Neural cell (in vitro differentiated cells): ENCODE measurements around the gene TBRG1. TPM values are rescaled to one million over a fixed set of nuclear protein-coding genes. Genes with fewer than 3 reads are reported as not detected.
A peak's percentile ranks its signal among the peaks of the same experiment; 100 is the strongest.
"Not testable (repeated sequence)": the region's sequence is repeated elsewhere in the genome, so short reads cannot be mapped to it uniquely, and the experiment has no call there.

ENCODE experiments used
- H2AFZ ChIP-seq: fragments of 200-600, 300-800 bp; sonication (generic), shearing (Covaris generic); 2 replicates; pipeline ENCODE4 v1.6.0; 2014; ENCODE audit warnings: low read depth, mild to moderate bottlenecking, antibody characterized with exemption, low read length, moderate library complexity
- H3F3A ChIP-seq: fragments of 200-600 bp; shearing (Covaris generic); 2 replicates; pipeline ENCODE4 v1.6.1; 2016; ENCODE audit warnings: mild to moderate bottlenecking, moderate library complexity, mixed read lengths, antibody characterized with exemption, low read length; ENCODE audit not compliant: insufficient read depth, poor library complexity, severe bottlenecking
- H3K27ac ChIP-seq: fragments of 200-600, 300-800 bp; sonication (generic), shearing (Covaris generic); 2 replicates; pipeline ENCODE4 v1.5.1; 2014; ENCODE audit warnings: mild to moderate bottlenecking, low read length, moderate library complexity
- H3K27me3 ChIP-seq: fragments of 300-800, 200-600 bp; sonication (generic), shearing (Covaris generic); 2 replicates; pipeline ENCODE4 v1.6.0; 2014; ENCODE audit warnings: mild to moderate bottlenecking, low read depth, low read length, moderate library complexity; ENCODE audit not compliant: insufficient read depth
- H3K36me3 ChIP-seq: fragments of 300-800, 200-600 bp; sonication (generic), shearing (Covaris generic); 2 replicates; pipeline ENCODE4 v1.5.1; 2014; ENCODE audit warnings: mild to moderate bottlenecking, antibody characterized with exemption, low read length, moderate library complexity; ENCODE audit not compliant: insufficient read depth
- H3K4me2 ChIP-seq: fragments of 300-800, 200-600 bp; sonication (generic), shearing (Covaris generic); 2 replicates; pipeline ENCODE4 v1.6.0; 2014; ENCODE audit warnings: mild to moderate bottlenecking, low read length
- H3K4me3 ChIP-seq: fragments of 300-800, 200-600 bp; sonication (generic), shearing (Covaris generic); 2 replicates; pipeline ENCODE4 v1.5.1; 2014; ENCODE audit warnings: mild to moderate bottlenecking, low read length, moderate library complexity
- H3K79me2 ChIP-seq: fragments of 200-600 bp; shearing (Covaris generic); replicated peaks from 2 replicates; pipeline ENCODE4 v1.6.0; 2014; ENCODE audit warnings: mild to moderate bottlenecking, low read length, moderate library complexity; ENCODE audit not compliant: insufficient read depth
- H3K9ac ChIP-seq: fragments of 300-800, 200-600 bp; sonication (generic), shearing (Covaris generic); 2 replicates; pipeline ENCODE4 v1.6.1; 2016; ENCODE audit warnings: mild to moderate bottlenecking, low read length, mixed read lengths
- H3K9me2 ChIP-seq: fragments of 200-600 bp; shearing (Covaris generic); 2 replicates; pipeline ENCODE4 v1.6.1; 2016; ENCODE audit warnings: mild to moderate bottlenecking, low read length, mixed read lengths; ENCODE audit not compliant: insufficient read depth
- H3K9me3 ChIP-seq: fragments of 200-600, 300-800 bp; sonication (generic), shearing (Covaris generic); 2 replicates; pipeline ENCODE4 v1.6.1; 2016; ENCODE audit warnings: mild to moderate bottlenecking, mixed run types, low read length, moderate library complexity, mixed read lengths
- H4K20me1 ChIP-seq: fragments of 200-600 bp; shearing (Covaris generic); 2 replicates; pipeline ENCODE4 v1.6.1; 2016; ENCODE audit warnings: mild to moderate bottlenecking, mixed run types; ENCODE audit not compliant: insufficient read depth
- EP300 ChIP-seq: fragments of 450-650 bp; conservative IDR thresholded peaks from 2 replicates; pipeline ENCODE4 v1.6.1; 2014; ENCODE audit warnings: antibody characterized with exemption, mild to moderate bottlenecking, moderate library complexity; ENCODE audit not compliant: poor library complexity, severe bottlenecking
- EZH2 ChIP-seq: fragments of 200-600, 300-800 bp; shearing (Covaris generic), sonication (generic); IDR thresholded peaks from 2 replicates; pipeline ENCODE4 v1.6.1; 2014; ENCODE audit warnings: antibody characterized with exemption, low read length, borderline replicate concordance, mild to moderate bottlenecking; ENCODE audit not compliant: insufficient read depth, poor library complexity, severe bottlenecking
- MXI1 ChIP-seq: fragments of 450-650 bp; conservative IDR thresholded peaks from 2 replicates; pipeline ENCODE4 v1.6.1; 2014; ENCODE audit warnings: antibody characterized with exemption, mild to moderate bottlenecking; ENCODE audit not compliant: poor library complexity, severe bottlenecking
- POLR2AphosphoS5 ChIP-seq: IDR thresholded peaks from 2 replicates; pipeline ENCODE4 v1.6.1; 2012
- RAD21 ChIP-seq: fragments of 450-650 bp; conservative IDR thresholded peaks from 2 replicates; pipeline ENCODE4 v1.6.1; 2014; ENCODE audit warnings: antibody characterized with exemption, mild to moderate bottlenecking, moderate library complexity
- REST ChIP-seq: IDR thresholded peaks from 2 replicates; pipeline ENCODE4 v1.6.1; 2012; ENCODE audit warnings: borderline replicate concordance
- SMC3 ChIP-seq: fragments of 450-650 bp; conservative IDR thresholded peaks from 2 replicates; pipeline ENCODE4 v1.6.1; 2014; ENCODE audit warnings: antibody characterized with exemption, mild to moderate bottlenecking, moderate library complexity; ENCODE audit not compliant: poor library complexity
- polyA plus RNA-seq: library from polyadenylated mRNA; depleted of rRNA; stranded (reverse); fragments of >200 nt; gene quantifications from 2 replicates; pipeline ENCODE4 v1.2.3, GENCODE V29; 2014
- TF ChIP-seq, protein P1 (sequence below): fragments of 450-650 bp; IDR thresholded peaks from 2 replicates; pipeline ENCODE4 v1.5.1; 2014; ENCODE audit warnings: antibody characterized with exemption, mild to moderate bottlenecking, moderate library complexity; ENCODE audit not compliant: poor library complexity, severe bottlenecking

Gene TBRG1
- polyA plus RNA-seq, 1 donor from 2014 or later: 83.2 TPM

GRCh38 chr11:124600621-124601320 is 21.9 kb upstream of the TBRG1 start:
- no peaks in the 10 kb centered on the region for H3K27me3 ChIP-seq
- H4K20me1 ChIP-seq: no peaks in the 10 kb centered on the region
- peaks cover 4% of the 10 kb centered on the region for H3F3A ChIP-seq
- no peak overlapping the region for H2AFZ ChIP-seq
- H3K9me3 ChIP-seq: no peaks in the 10 kb centered on the region
- peak overlapping the region; percentile 29 for H3K4me2 ChIP-seq
- H3K9ac ChIP-seq: no peak overlapping the region
- no peaks in the 10 kb centered on the region for H3K36me3 ChIP-seq
- H3K9me2 ChIP-seq: no peaks in the 10 kb centered on the region
- no peak for TF ChIP-seq EZH2
- TF ChIP-seq REST: peak; percentile 68
- no peak for TF ChIP-seq RAD21
- TF ChIP-seq EP300: peak; percentile 86
- TF ChIP-seq POLR2AphosphoS5: peak; percentile 43
- H3K79me2 ChIP-seq: no peaks in the 10 kb centered on the region
- H3K27ac ChIP-seq: peak overlapping the region; percentile 90
- peak overlapping the region; percentile 21 for H3K4me3 ChIP-seq

GRCh38 chr11:124602193-124602592 is 20.5 kb upstream of the TBRG1 start:
- Histone ChIP-seq H2AFZ (peak overlapping the region; percentile 3), H3K9me2 (no peaks in the 10 kb centered on the region)

DNA sequence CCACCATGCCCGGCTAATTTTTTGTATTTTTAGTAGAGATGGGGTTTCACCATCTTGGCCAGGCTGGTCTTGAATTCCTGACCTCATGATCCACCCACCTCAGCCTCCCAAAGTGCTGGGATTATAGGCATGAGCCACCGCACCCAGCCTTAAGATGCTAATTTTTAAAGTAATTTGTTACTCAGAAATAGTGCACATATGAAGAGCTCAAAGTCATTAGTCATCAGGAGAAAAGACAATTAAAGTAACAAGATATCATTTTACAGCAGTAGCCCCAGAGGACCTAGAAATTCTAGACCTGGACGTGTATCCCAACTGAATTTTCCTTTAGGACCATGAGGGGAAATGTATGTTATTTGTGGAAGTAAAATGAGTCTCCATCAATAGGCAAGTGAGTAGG is 19.9 kb upstream of the TBRG1 start:
- not testable (repeated sequence) for H3K9ac ChIP-seq, H4K20me1 ChIP-seq, H3K9me3 ChIP-seq, H3K79me2 ChIP-seq, H3K9me2 ChIP-seq, H3K27me3 ChIP-seq, H2AFZ ChIP-seq, H3K36me3 ChIP-seq, H3K27ac ChIP-seq, H3K4me3 ChIP-seq, H3K4me2 ChIP-seq, H3F3A ChIP-seq

More at GRCh38 chr11:124602193-124602592, 20.5 kb upstream of the TBRG1 start:
- no peaks in the 10 kb centered on the region for H3K9me3 ChIP-seq
- TF ChIP-seq EZH2 (no peak), MXI1 (no peak), POLR2AphosphoS5 (no peak), EP300 (no peak), SMC3 (no peak)
- TF ChIP-seq, protein P1, sequence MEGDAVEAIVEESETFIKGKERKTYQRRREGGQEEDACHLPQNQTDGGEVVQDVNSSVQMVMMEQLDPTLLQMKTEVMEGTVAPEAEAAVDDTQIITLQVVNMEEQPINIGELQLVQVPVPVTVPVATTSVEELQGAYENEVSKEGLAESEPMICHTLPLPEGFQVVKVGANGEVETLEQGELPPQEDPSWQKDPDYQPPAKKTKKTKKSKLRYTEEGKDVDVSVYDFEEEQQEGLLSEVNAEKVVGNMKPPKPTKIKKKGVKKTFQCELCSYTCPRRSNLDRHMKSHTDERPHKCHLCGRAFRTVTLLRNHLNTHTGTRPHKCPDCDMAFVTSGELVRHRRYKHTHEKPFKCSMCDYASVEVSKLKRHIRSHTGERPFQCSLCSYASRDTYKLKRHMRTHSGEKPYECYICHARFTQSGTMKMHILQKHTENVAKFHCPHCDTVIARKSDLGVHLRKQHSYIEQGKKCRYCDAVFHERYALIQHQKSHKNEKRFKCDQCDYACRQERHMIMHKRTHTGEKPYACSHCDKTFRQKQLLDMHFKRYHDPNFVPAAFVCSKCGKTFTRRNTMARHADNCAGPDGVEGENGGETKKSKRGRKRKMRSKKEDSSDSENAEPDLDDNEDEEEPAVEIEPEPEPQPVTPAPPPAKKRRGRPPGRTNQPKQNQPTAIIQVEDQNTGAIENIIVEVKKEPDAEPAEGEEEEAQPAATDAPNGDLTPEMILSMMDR: no peak
- no peak overlapping the region for H3K9ac ChIP-seq
- H3K79me2 ChIP-seq: no peaks in the 10 kb centered on the region
- no peaks in the 10 kb centered on the region for H3K27me3 ChIP-seq
- no peak overlapping the region for H3K4me2 ChIP-seq
- no peaks in the 10 kb centered on the region for H4K20me1 ChIP-seq
- H3K36me3 ChIP-seq: no peaks in the 10 kb centered on the region
- H3K27ac ChIP-seq: peak overlapping the region; percentile 90
- H3F3A ChIP-seq: peaks cover 4% of the 10 kb centered on the region
- H3K4me3 ChIP-seq: peak overlapping the region; percentile 20
